Pancreas (tissue), 10 donors: ENCODE results near the gene CD53. TPM values are rescaled to one million over a fixed set of nuclear protein-coding genes. Genes with fewer than 3 reads are reported as not detected.

Experiments
- ATAC-seq, 4 donors: fragments of 200-7000 bp; cut with Tn5 transposase; one replicate each; pipeline versions ENCODE4 v1.8.0 to v1.9.1; 2020; ENCODE audit warnings: mild to moderate bottlenecking in 4 of 4, moderate library complexity in 4 of 4
- DNase-seq, 6 donors: peaks; one replicate each; pipeline ENCODE4 v3.0.0-alpha.2; 2020
- FAIRE-seq: peaks from 2 replicates; lab custom pipeline; 2012; peaks lifted over from hg19 to GRCh38; lab: Jason Lieb, UNC
- H3K27ac ChIP-seq, 4 donors: fragments of 200-600 bp; sonication (generic); 1 replicate in 3 of 4; 2 replicates in 1 of 4; pipeline versions ENCODE4 v1.5.0 to v1.8.0; 2020
- H3K27me3 ChIP-seq, 4 donors: fragments of 200-600 bp; one replicate each; pipeline ENCODE4 v1.8.0; 2021
- H3K36me3 ChIP-seq, 3 donors: fragments of 200-600 bp; sonication (generic) in 1 of 3; one replicate each; pipeline versions ENCODE4 v1.5.0 to v1.8.0; 2020 to 2021
- H3K4me1 ChIP-seq, 3 donors: fragments of 200-600 bp; one replicate each; pipeline ENCODE4 v1.8.0; 2021
- H3K4me3 ChIP-seq, 4 donors: fragments of 200-600 bp; sonication (generic) in 2 of 4; one replicate each; pipeline versions ENCODE4 v1.5.0 to v1.8.0; 2020 to 2021
- H3K9me3 ChIP-seq, 4 donors: fragments of 200-600 bp; one replicate each; pipeline ENCODE4 v1.8.0; 2021
- WGBS, 2 donors: extraction: QIAGEN DNeasy Blood & Tissue Kit; methylation state at CpG; one replicate each; pipeline ENCODE4 v1.1.7; 2013; 5-methylcytosine and 5-hydroxymethylcytosine counted together
- intact Hi-C, 3 donors: fragments of 100-400 bp; cut with DNase I; formaldehyde crosslinking; loops; one replicate each; pipeline versions ENCODE4 v1.11.1 to v1.14.2; 2022
- polyA plus RNA-seq, 2 donors: library from polyadenylated mRNA; stranded (reverse); fragments of 200-250 nt; gene quantifications; one replicate each; pipeline ENCODE4 v1.2.3, GENCODE V29; 2013
- total RNA-seq, 6 donors: library from RNA; stranded (reverse); fragmentation: NEBNext Ultra II Directional in 4 of 6; extraction: Animal tissue kit (Norgen Biotek cat#: 25700) in 4 of 6; gene quantifications; one replicate each; pipeline versions ENCODE4 v1.2.1 to v1.2.4, GENCODE V29; 2021 to 2023
- TF ChIP-seq, protein P1 (sequence below), 4 donors: fragments of 200-600 bp; sonication (generic) in 3 of 4; IDR thresholded peaks; one replicate each; pipeline versions ENCODE4 v1.5.0 to v1.8.0; 2021; ENCODE audit warnings: antibody characterized with exemption in 4 of 4
- donor health status: healthy with polysubstance abuse.
- donor health status: DM: no; HTN: no; CAD: no; lungs with moderate emphysema.
- donor health status: DM: no; HTN: no; CAD: no.
- donor health status: control.
- donor health status: control.
- donor health status: Bipolar disorder and iron deficiency.
- donor health status: DM: yes; HTN: yes; CAD: no.
- donor health status: DM: no; HTN: no; CAD: no.
- donor health status: DM: no; HTN: no; CAD: no.
- donor health status: DM: yes; HTN: yes; CAD: no.

CD53 gene
- total and polyA plus RNA-seq, 8 donors: 1.6 to 34.2 (median 3.7) TPM

- peak overlapping the region in 2 of 4 donors; percentile 48 to 52 for H3K27ac ChIP-seq
- DNase-seq: no peak
- intact Hi-C loops: no loop called here
- TF ChIP-seq, protein P1, sequence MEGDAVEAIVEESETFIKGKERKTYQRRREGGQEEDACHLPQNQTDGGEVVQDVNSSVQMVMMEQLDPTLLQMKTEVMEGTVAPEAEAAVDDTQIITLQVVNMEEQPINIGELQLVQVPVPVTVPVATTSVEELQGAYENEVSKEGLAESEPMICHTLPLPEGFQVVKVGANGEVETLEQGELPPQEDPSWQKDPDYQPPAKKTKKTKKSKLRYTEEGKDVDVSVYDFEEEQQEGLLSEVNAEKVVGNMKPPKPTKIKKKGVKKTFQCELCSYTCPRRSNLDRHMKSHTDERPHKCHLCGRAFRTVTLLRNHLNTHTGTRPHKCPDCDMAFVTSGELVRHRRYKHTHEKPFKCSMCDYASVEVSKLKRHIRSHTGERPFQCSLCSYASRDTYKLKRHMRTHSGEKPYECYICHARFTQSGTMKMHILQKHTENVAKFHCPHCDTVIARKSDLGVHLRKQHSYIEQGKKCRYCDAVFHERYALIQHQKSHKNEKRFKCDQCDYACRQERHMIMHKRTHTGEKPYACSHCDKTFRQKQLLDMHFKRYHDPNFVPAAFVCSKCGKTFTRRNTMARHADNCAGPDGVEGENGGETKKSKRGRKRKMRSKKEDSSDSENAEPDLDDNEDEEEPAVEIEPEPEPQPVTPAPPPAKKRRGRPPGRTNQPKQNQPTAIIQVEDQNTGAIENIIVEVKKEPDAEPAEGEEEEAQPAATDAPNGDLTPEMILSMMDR (IDR thresholded peaks at IDR 0.05): no peak
- ATAC-seq: no peak
- 72 to 80% methylated on average over 2 of the region's 2 CpGs for WGBS, 2 donors
- H3K4me3 ChIP-seq: no peak overlapping the region
- H3K27me3 ChIP-seq: no peaks in the 10 kb centered on the region
- H3K4me1 ChIP-seq: no peaks in the 10 kb centered on the region
- FAIRE-seq: no peak
- no peaks in the 10 kb centered on the region for H3K36me3 ChIP-seq
- no peaks in the 10 kb centered on the region for H3K9me3 ChIP-seq
Observed at GRCh38 chr1:110872366-110872744, 593 bp upstream of the CD53 start.

DNA sequence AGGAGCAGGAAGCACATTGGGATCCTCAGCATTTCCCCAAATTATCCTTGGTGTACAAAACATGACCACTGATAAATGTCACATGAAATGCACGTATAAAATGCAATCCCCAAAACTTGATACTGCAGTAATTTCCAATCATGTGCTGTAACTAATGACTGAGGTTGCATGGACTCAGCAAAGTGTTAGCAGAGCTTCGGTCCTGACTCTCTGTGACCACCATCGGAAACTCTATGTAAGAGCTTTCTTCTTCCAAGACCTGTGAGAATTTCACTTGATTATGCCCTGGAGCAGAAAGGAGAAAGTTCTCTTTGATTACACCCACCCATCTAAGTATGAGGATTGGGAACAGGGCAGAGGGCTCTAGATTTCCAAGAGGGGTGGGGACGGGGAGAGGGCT lies 908 bp downstream of the CD53 start:
- ATAC-seq (no peak), DNase-seq (no peak), FAIRE-seq (no peak)
- TF ChIP-seq, protein P1 (IDR thresholded peaks at IDR 0.05): no peak
- Histone ChIP-seq H3K4me1 (no peaks in the 10 kb centered on the region), H3K36me3 (no peaks in the 10 kb centered on the region), H3K27ac (peak overlapping the region in 2 of 4 donors; percentile 15 to 37), H3K27me3 (no peaks in the 10 kb centered on the region), H3K9me3 (no peaks in the 10 kb centered on the region), H3K4me3 (peak overlapping the region in 1 of 4 donors; percentile 25)
- intact Hi-C loops: no loop called here
- 78 to 88% methylated on average over 4 of the region's 4 CpGs for WGBS, 2 donors

- Histone ChIP-seq H3K4me1 (no peaks in the 10 kb centered on the region), H3K27me3 (no peaks in the 10 kb centered on the region), H3K27ac (peak overlapping the region in 2 of 4 donors; percentile 15 to 37), H3K4me3 (peak overlapping the region in 1 of 4 donors; percentile 25), H3K9me3 (no peaks in the 10 kb centered on the region), H3K36me3 (no peaks in the 10 kb centered on the region)
- 28 to 37% methylated on average over 3 of the region's 3 CpGs for WGBS, 2 donors
- intact Hi-C loops: no loop called here
- ATAC-seq: peak in 3 of 4 donors; percentile 14 to 54 (median 45)
- DNase-seq: no peak
- TF ChIP-seq, protein P1 (IDR thresholded peaks at IDR 0.05): no peak
- FAIRE-seq: no peak
Observed at GRCh38 chr1:110874324-110875215, 1.6 kb downstream of the CD53 start.

GRCh38 chr1:110875216-110875731 lies 2.3 kb downstream of the CD53 start:
- H3K27ac ChIP-seq: peak overlapping the region in 2 of 4 donors; percentile 15 to 37
- H3K4me1 ChIP-seq: no peaks in the 10 kb centered on the region
- intact Hi-C loops: no loop called here
- DNase-seq (no peak), FAIRE-seq (no peak), ATAC-seq (peak in 3 of 4 donors; percentile 48 to 68 (median 68))
- 63 to 73% methylated on average over 3 of the region's 3 CpGs for WGBS, 2 donors
- TF ChIP-seq, protein P1 (IDR thresholded peaks at IDR 0.05): no peak
- peak overlapping the region in 1 of 4 donors; percentile 25 for H3K4me3 ChIP-seq
- H3K36me3 ChIP-seq: no peaks in the 10 kb centered on the region
- H3K27me3 ChIP-seq: no peaks in the 10 kb centered on the region
- H3K9me3 ChIP-seq: no peaks in the 10 kb centered on the region
